Osteoblast (primary cell): ENCODE measurements around the gene ASGR2. TPM values are rescaled to one million over a fixed set of nuclear protein-coding genes. Genes with fewer than 3 reads are reported as not detected.

Source experiments
- DNase-seq: peaks from one replicate; pipeline ENCODE4 v3.0.0; 2011; ENCODE audit warnings: low spot score, mixed read lengths; ENCODE audit not compliant: insufficient read length; ENCODE audit errors: missing footprints
- H2AFZ ChIP-seq: 2 replicates; pipeline ENCODE4 v1.6.0; 2011; ENCODE audit warnings: mild to moderate bottlenecking, low read length
- H3K27ac ChIP-seq: 2 replicates; pipeline ENCODE4 v1.5.1; 2011; ENCODE audit warnings: mild to moderate bottlenecking, low read depth, low read length, moderate library complexity
- H3K27me3 ChIP-seq: 2 replicates; pipeline ENCODE4 v1.6.0; 2012; ENCODE audit warnings: mild to moderate bottlenecking, control low read depth, inconsistent platforms, low read length, moderate library complexity; ENCODE audit not compliant: insufficient read depth
- H3K36me3 ChIP-seq: 2 replicates; pipeline ENCODE4 v1.5.1; 2011; ENCODE audit warnings: mild to moderate bottlenecking, low read length, control low read depth, moderate library complexity; ENCODE audit not compliant: insufficient read depth
- H3K4me1 ChIP-seq: 2 replicates; pipeline ENCODE4 v1.5.1; 2011; ENCODE audit warnings: mild to moderate bottlenecking, low read length, control low read depth, moderate library complexity; ENCODE audit not compliant: insufficient read depth
- H3K4me2 ChIP-seq: 2 replicates; pipeline ENCODE4 v1.6.0; 2011; ENCODE audit warnings: mild to moderate bottlenecking, low read length; ENCODE audit not compliant: insufficient read depth
- H3K4me3 ChIP-seq: fragments of 200-600 bp; sonication (generic); 3 replicates; pipeline ENCODE4 v1.5.1; 2012; ENCODE audit warnings: mild to moderate bottlenecking, low read length, inconsistent platforms; ENCODE audit not compliant: insufficient read depth
- H3K79me2 ChIP-seq: 2 replicates; pipeline ENCODE4 v1.6.0; 2012; ENCODE audit warnings: mild to moderate bottlenecking, low read length, control low read depth, inconsistent platforms; ENCODE audit not compliant: insufficient read depth
- H3K9me3 ChIP-seq: 2 replicates; pipeline ENCODE4 v1.5.1; 2011; ENCODE audit warnings: low read depth, low read length, control low read depth
- H4K20me1 ChIP-seq: 2 replicates; pipeline ENCODE4 v1.6.0; 2012; ENCODE audit warnings: mild to moderate bottlenecking, low read length, control low read depth; ENCODE audit not compliant: insufficient read depth
- total RNA-seq: library from RNA; depleted of rRNA; stranded (reverse); fragments of >200 nt; gene quantifications from 2 replicates; pipeline ENCODE4 v1.2.3, GENCODE V29; 2012
- TF ChIP-seq, protein P1 (sequence below): IDR thresholded peaks from 2 replicates; pipeline ENCODE4 v1.5.1; 2011; ENCODE audit warnings: mild to moderate bottlenecking, low read depth, low read length, moderate library complexity; ENCODE audit errors: extremely low read depth

The ASGR2 gene
- total RNA-seq, 1 donor: under 0.01 TPM

DNA sequence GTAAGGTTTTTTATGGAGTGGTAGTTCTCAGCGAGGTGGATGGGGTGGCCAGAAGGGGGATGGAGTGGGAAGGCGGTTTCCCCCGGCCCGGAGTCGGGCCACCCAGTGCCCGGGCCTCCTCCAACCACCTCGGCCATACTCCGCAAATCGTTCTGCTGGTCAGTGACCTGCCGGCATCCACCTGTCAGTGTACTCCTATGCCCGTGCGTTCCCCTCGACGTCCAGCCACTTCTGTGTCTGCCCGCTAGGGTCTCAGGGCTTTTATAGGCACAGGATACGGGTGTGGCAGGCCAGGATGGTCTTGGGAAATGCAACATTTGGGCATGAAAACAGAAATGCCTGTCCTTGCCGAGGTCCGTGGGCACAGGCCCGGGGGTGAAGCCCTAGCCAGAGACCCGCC lies 19.3 kb upstream of the ASGR2 start:
- no peak for DNase-seq
- Histone ChIP-seq H3K79me2 (no peaks in the 10 kb centered on the region), H3K4me2 (no peak overlapping the region), H3K9me3 (no peaks in the 10 kb centered on the region), H3K27ac (no peak overlapping the region), H3K36me3 (no peaks in the 10 kb centered on the region), H3K4me3 (no peak overlapping the region), H4K20me1 (no peaks in the 10 kb centered on the region), H3K4me1 (no peaks in the 10 kb centered on the region), H3K27me3 (peaks cover 16% of the 10 kb centered on the region), H2AFZ (no peak overlapping the region)
- TF ChIP-seq, protein P1, sequence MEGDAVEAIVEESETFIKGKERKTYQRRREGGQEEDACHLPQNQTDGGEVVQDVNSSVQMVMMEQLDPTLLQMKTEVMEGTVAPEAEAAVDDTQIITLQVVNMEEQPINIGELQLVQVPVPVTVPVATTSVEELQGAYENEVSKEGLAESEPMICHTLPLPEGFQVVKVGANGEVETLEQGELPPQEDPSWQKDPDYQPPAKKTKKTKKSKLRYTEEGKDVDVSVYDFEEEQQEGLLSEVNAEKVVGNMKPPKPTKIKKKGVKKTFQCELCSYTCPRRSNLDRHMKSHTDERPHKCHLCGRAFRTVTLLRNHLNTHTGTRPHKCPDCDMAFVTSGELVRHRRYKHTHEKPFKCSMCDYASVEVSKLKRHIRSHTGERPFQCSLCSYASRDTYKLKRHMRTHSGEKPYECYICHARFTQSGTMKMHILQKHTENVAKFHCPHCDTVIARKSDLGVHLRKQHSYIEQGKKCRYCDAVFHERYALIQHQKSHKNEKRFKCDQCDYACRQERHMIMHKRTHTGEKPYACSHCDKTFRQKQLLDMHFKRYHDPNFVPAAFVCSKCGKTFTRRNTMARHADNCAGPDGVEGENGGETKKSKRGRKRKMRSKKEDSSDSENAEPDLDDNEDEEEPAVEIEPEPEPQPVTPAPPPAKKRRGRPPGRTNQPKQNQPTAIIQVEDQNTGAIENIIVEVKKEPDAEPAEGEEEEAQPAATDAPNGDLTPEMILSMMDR: no peak

- no peak overlapping the region for H3K27ac ChIP-seq
Measured at GRCh38 chr17:7133424-7133823, 18.8 kb upstream of the ASGR2 start.

DNA sequence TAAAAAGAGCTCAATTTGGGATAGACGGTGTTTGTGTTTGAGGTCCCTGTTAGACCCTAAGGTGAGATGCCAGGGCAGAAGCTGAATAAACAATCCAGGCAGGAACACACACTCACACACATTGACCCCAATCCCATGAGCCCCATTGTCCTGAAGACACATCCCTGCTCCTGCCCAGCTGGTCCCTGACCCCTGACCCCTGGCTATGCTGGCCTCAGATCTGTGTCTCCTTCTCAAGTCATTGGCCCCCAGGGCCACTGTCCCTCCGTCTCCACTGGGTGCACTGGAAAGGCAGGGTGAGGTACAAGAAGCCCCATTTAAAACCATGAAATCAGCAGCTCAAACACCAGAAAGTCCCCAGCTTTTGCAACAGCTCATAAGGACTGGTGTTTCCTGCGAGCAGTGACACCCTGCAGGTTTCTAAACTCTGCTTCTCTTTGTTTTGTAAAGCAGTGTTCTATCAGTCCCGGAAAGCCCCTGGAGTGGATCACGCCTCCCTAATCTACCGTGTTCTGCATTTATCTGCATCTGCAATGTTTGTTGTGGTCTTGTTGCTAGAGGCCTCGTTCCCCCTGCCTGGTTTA lies 18.0 kb upstream of the ASGR2 start:
- Histone ChIP-seq H4K20me1 (no peaks in the 10 kb centered on the region), H2AFZ (no peak overlapping the region), H3K79me2 (no peaks in the 10 kb centered on the region), H3K27ac (no peak overlapping the region), H3K36me3 (no peaks in the 10 kb centered on the region), H3K9me3 (no peaks in the 10 kb centered on the region), H3K4me1 (no peaks in the 10 kb centered on the region), H3K27me3 (peaks cover 14% of the 10 kb centered on the region), H3K4me3 (no peak overlapping the region), H3K4me2 (no peak overlapping the region)
- TF ChIP-seq, protein P1: no peak
- peak; percentile 21 for DNase-seq

More at GRCh38 chr17:7133424-7133823, 18.8 kb upstream of the ASGR2 start:
- DNase-seq: peak; percentile 61
- H3K9me3 ChIP-seq: no peaks in the 10 kb centered on the region
- peak overlapping the region; percentile 29 for H2AFZ ChIP-seq
- H4K20me1 ChIP-seq: no peaks in the 10 kb centered on the region
- H3K27me3 ChIP-seq: peaks cover 16% of the 10 kb centered on the region
- TF ChIP-seq, protein P1: peak; percentile 39
- H3K4me1 ChIP-seq: no peaks in the 10 kb centered on the region
- no peaks in the 10 kb centered on the region for H3K36me3 ChIP-seq
- H3K79me2 ChIP-seq: no peaks in the 10 kb centered on the region
- no peak overlapping the region for H3K4me3 ChIP-seq
- peak overlapping the region; percentile 28 for H3K4me2 ChIP-seq

DNA sequence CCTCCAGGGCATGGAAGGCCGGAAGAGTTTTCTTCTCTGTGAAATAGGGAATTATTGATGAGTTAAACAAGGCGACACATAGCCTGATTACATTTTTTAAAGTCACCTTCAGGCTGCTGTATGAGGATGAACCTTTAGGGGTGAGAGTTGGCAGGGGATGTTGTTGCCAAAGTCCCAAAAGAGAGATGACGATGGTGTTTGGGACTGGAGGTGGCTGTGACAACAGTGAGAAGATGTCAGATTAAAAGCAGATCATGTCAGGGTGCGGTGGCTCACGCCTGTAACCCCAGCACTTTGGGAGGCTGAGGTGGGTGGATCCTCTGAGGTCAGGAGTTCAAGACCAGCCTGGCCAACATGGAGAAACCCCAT lies 16.8 kb upstream of the ASGR2 start:
- TF ChIP-seq, protein P1: no peak
- no peaks in the 10 kb centered on the region for H3K9me3 ChIP-seq
- H3K36me3 ChIP-seq: no peaks in the 10 kb centered on the region
- H2AFZ ChIP-seq: no peak overlapping the region
- no peaks in the 10 kb centered on the region for H4K20me1 ChIP-seq
- H3K79me2 ChIP-seq: no peaks in the 10 kb centered on the region
- no peak overlapping the region for H3K4me2 ChIP-seq
- no peak for DNase-seq
- no peaks in the 10 kb centered on the region for H3K4me1 ChIP-seq
- H3K4me3 ChIP-seq: no peak overlapping the region
- H3K27ac ChIP-seq: no peak overlapping the region
- peaks cover 4% of the 10 kb centered on the region for H3K27me3 ChIP-seq
